ENCODE results near the gene HRNR.

Gene HRNR

DNA sequence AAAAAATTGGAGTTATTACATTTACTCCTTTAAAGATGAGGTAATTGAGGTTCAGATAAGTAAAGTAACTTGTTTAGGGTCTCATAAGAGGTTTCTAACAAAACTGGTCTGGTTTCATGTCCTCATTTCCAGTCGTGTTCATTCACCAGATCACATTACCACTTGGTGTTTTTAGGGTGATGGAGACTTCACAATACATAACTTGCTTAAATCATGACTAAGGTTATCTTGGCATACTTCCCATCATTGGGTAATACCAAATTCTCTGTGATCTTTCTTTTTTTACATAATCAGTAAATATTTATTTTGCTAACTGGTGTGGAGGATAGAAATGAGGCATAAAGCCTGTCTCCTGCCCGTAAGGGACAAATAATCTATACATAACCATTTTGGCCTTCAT lies 33.4 kb downstream of the HRNR start:
- H3K27me3 Mint-ChIP-seq (ENCODE audit: low read depth), result peaks cover 4% of the 10 kb centered on the region
- no peaks in the 10 kb centered on the region for H3K36me3 Mint-ChIP-seq (ENCODE audit: low read depth)
- H3K27ac Mint-ChIP-seq, result no peak overlapping the region
- TF ChIP-seq, protein P1, sequence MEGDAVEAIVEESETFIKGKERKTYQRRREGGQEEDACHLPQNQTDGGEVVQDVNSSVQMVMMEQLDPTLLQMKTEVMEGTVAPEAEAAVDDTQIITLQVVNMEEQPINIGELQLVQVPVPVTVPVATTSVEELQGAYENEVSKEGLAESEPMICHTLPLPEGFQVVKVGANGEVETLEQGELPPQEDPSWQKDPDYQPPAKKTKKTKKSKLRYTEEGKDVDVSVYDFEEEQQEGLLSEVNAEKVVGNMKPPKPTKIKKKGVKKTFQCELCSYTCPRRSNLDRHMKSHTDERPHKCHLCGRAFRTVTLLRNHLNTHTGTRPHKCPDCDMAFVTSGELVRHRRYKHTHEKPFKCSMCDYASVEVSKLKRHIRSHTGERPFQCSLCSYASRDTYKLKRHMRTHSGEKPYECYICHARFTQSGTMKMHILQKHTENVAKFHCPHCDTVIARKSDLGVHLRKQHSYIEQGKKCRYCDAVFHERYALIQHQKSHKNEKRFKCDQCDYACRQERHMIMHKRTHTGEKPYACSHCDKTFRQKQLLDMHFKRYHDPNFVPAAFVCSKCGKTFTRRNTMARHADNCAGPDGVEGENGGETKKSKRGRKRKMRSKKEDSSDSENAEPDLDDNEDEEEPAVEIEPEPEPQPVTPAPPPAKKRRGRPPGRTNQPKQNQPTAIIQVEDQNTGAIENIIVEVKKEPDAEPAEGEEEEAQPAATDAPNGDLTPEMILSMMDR (IDR thresholded peaks at IDR 0.05; ENCODE audit: unreplicated experiment in 3 of 3), result no peak
- H3K9me3 Mint-ChIP-seq, result peaks cover 6% of the 10 kb centered on the region
- no peak overlapping the region for H3K4me3 Mint-ChIP-seq
- no peaks in the 10 kb centered on the region for H3K4me1 Mint-ChIP-seq

DNA sequence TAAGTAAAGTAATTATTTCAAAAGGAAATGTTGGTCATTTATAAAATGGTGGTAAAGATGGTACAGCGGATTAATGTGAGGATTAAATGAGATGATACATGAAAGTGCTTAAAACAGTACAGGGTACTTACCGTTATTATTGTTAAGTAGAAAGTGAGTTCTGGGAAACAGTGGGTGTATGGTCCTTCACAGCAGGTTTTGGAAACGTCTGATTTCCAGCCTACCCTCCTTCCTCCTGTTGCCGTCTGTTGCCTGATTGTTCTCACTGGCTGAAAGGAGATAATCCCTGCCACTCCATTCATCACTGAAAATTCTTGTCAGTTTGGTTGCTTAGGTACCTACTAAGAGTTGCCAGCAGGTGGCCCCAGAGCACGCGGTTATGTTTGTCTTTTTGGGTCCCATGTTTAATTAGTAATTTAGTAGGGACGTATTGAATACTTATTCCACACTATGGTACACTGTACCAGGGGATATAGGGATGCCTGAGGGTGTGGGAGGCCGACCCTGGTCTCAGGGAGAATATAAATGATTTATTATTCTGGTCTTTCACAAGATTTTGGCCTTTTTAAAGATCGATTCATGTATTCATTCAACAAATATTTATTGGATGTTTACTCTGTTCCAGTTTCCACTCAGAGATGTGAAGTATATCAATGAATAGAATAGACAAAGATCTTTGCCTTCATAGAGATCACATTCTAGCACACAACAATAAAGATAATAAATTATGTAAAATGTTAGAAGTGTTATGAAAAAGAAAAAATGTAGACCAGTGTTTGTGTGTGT lies 34.1 kb downstream of the HRNR start:
- no peak overlapping the region for H3K27ac Mint-ChIP-seq
- H3K4me1 Mint-ChIP-seq, result no peaks in the 10 kb centered on the region
- peaks cover 4% of the 10 kb centered on the region for H3K27me3 Mint-ChIP-seq (ENCODE audit: low read depth)
- H3K9me3 Mint-ChIP-seq, result peaks cover 4% of the 10 kb centered on the region
- TF ChIP-seq, protein P1 (IDR thresholded peaks at IDR 0.05; ENCODE audit: unreplicated experiment in 3 of 3), result peak; percentile 25 to 36 (median 34)
- H3K4me3 Mint-ChIP-seq, result no peak overlapping the region
- H3K36me3 Mint-ChIP-seq (ENCODE audit: low read depth), result no peaks in the 10 kb centered on the region

DNA sequence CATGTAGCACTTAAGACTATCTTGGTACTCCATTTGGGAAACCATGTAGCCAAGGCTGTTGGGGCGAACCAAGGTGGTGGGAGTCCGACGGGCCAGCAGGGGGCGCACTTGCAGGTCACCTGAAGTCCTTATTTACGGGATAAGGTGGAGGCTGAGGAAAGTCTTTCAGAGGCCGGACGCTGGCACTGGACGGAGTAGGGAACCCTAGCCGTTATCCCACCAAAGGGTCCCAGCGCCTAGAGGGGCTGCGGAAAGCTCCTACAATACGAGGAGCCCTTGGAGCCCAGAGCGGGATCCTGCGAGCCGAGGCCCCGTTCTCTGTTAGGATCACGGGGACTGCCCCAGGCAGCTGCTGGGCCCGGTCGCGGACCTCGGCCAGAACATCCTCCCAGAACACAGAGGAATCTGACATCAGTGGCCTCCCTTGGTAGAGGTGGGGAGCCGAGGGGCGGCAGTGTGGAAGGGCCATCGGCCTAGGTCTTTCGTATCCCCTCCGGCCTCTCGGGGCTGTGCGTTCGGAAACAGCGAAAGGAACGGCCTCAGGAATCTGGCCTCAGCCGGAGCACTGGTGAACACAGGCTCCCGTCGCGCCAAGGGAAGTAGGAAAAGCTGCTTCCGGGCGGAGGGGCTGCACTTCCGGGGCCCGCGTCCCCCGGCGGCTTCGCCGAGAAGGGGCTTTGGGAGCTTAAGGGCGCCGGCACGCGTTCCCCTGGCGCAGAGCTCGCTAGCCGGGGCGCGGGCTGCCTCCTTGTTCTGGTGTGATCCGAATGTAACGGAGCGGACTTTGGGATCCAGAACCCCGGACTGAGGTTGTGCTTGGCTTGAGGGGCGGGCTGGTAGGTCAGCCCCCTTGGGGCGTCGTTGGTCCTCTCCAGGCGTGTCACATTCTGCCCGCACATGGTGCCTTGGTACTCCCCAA lies 35.1 kb downstream of the HRNR start:
- TF ChIP-seq, protein P1 (IDR thresholded peaks at IDR 0.05; ENCODE audit: unreplicated experiment in 3 of 3), result peak in 1 of 3 experiments; percentile 13
- H3K27me3 Mint-ChIP-seq (ENCODE audit: low read depth), result peaks cover 4% of the 10 kb centered on the region
- H3K9me3 Mint-ChIP-seq, result no peaks in the 10 kb centered on the region
- H3K36me3 Mint-ChIP-seq (ENCODE audit: low read depth), result no peaks in the 10 kb centered on the region
- H3K4me3 Mint-ChIP-seq, result no peak overlapping the region
- H3K4me1 Mint-ChIP-seq, result no peaks in the 10 kb centered on the region
- no peak overlapping the region for H3K27ac Mint-ChIP-seq

DNA sequence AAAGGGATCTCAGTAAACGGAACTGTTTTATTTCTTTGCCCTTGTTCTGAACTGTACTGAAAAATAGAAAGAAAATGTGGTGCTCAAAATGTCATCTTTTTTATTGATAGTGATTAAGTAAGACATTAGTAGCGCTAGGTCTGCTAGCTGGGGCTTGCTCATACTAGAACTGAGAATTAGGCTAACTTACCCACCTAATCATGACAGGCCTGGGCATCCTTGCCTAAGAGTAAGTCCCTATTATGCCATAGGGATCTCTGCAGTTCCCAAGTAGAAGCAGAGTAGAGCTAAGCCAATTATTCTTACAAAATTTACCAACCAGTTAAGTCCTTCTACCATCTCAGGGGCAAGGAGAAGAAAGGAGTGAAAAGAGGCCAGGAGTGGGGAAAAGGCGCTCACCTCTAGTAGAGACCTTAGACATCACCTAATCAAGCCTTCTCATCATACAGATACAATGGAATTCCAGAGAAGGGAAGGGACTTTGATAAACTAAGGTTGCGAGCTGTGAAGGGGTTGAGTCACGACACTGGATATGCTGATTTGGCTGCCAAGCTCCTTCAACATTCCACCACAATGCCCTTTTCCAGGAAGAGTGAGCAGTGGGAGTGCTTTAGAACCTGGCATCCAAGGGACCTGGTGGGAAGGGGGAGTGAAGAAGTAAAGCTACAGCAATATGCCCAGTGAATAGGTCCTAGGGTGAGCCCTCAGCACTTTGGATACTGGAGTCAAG lies 37.3 kb downstream of the HRNR start:
- Mint-ChIP-seq H3K36me3 (ENCODE audit: low read depth) (no peaks in the 10 kb centered on the region), H3K9me3 (no peaks in the 10 kb centered on the region), H3K27ac (no peak overlapping the region), H3K27me3 (ENCODE audit: low read depth) (peaks cover 4% of the 10 kb centered on the region), H3K4me1 (no peaks in the 10 kb centered on the region), H3K4me3 (no peak overlapping the region)
- TF ChIP-seq, protein P1 (IDR thresholded peaks at IDR 0.05; ENCODE audit: unreplicated experiment in 3 of 3), result no peak

DNA sequence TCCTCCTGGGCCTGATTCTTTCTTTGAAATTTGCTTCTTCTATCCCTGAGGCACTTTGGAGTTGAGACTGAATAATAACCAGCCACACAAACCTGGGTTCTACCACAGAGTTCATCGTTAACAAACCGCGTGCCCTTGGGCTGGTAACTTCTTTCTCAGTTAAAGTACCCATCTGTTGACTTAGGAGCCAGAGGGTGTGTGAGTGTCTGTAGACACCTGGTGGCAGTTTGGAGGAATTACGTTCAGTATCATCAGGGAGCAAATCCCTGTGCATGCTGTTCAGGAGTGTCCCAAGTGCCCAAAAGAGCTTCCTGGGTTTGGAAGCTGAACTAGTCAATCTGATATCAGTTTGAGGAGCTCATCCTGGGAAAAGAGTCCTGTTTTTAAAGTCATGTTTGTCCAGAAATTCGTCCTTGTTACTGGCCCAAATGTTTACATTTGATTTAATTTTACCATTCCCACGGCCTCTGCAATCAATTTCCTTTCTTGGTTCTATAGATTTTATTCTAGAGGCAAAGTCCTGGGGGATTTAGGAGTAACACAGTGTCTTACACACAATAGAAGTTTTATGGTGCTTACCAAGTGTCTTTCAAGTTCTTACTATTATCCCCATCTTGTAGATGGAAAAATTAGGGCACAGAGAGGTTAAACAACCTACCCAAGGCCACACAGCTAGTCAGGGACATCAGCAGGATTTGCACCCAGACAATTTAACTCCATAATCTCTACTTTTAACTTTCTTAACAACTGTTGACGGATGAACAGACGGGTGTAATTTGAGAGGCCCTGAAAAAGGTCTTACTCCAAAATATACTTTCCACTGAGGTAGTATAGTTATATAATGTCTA lies 38.2 kb downstream of the HRNR start:
- Mint-ChIP-seq H3K9me3 (no peaks in the 10 kb centered on the region), H3K4me1 (no peaks in the 10 kb centered on the region), H3K36me3 (ENCODE audit: low read depth) (no peaks in the 10 kb centered on the region), H3K27ac (no peak overlapping the region), H3K27me3 (ENCODE audit: low read depth) (peaks cover 4% of the 10 kb centered on the region), H3K4me3 (no peak overlapping the region)
- TF ChIP-seq, protein P1 (IDR thresholded peaks at IDR 0.05; ENCODE audit: unreplicated experiment in 3 of 3), result peak; percentile 49 to 65 (median 55)
